ENCODE measurements around the gene CD300LF.

- TF ChIP-seq, protein P1, sequence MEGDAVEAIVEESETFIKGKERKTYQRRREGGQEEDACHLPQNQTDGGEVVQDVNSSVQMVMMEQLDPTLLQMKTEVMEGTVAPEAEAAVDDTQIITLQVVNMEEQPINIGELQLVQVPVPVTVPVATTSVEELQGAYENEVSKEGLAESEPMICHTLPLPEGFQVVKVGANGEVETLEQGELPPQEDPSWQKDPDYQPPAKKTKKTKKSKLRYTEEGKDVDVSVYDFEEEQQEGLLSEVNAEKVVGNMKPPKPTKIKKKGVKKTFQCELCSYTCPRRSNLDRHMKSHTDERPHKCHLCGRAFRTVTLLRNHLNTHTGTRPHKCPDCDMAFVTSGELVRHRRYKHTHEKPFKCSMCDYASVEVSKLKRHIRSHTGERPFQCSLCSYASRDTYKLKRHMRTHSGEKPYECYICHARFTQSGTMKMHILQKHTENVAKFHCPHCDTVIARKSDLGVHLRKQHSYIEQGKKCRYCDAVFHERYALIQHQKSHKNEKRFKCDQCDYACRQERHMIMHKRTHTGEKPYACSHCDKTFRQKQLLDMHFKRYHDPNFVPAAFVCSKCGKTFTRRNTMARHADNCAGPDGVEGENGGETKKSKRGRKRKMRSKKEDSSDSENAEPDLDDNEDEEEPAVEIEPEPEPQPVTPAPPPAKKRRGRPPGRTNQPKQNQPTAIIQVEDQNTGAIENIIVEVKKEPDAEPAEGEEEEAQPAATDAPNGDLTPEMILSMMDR (IDR thresholded peaks at IDR 0.05): no peak
- no peak for TF ChIP-seq POLR2A (IDR thresholded peaks at IDR 0.05)
Measured at GRCh38 chr17:74725111-74725510, 12.4 kb upstream of the CD300LF start.

Data from uterus (tissue), 2 donors.